MCF 10A (cell line): ENCODE data around the gene IL17RC. TPM values are rescaled to one million over a fixed set of nuclear protein-coding genes. Genes with fewer than 3 reads are reported as not detected.

Experiments
- BruUV-seq: library from RNA; stranded (reverse); fragments of 400-500 nt; replicated peaks from 2 replicates; lab custom pipeline; 2021; lab: Mats Ljungman, UMichigan
- CTCF ChIA-PET: fragments of 300-600 bp; sonication (Branson Sonifier 250); formaldehyde crosslinking; extraction: SDS; loops from one replicate; lab custom pipeline; 2021; ENCODE audit warnings: antibody characterized with exemption, inconsistent platforms; lab: Yijun Ruan, JAX
- POLR2A ChIA-PET: fragments of 300-600, 350-650 bp; sonication (Branson Sonifier 250); formaldehyde crosslinking; extraction: SDS; loops from one replicate; lab custom pipeline; 2020; ENCODE audit warnings: antibody characterized with exemption, inconsistent platforms; lab: Yijun Ruan, JAX
- DNase-seq: peaks from one replicate; pipeline ENCODE4 v3.0.0-alpha.2; 2018; ENCODE audit not compliant: unreplicated experiment
- H3K27ac Mint-ChIP-seq: one replicate; pipeline ENCODE4 v1.8.0; 2022; ENCODE audit warnings: mild to moderate bottlenecking, low read depth, mixed read lengths; ENCODE audit not compliant: unreplicated experiment
- H3K27me3 Mint-ChIP-seq: one replicate; pipeline ENCODE4 v1.8.0; 2022; ENCODE audit warnings: mixed read lengths; ENCODE audit not compliant: insufficient read depth, unreplicated experiment
- H3K36me3 Mint-ChIP-seq: one replicate; pipeline ENCODE4 v1.8.0; 2022; ENCODE audit warnings: mild to moderate bottlenecking, moderate library complexity, mixed read lengths; ENCODE audit not compliant: insufficient read depth, unreplicated experiment
- H3K4me1 Mint-ChIP-seq: one replicate; pipeline ENCODE4 v1.8.0; 2022; ENCODE audit warnings: mixed read lengths; ENCODE audit not compliant: insufficient read depth, unreplicated experiment
- H3K4me3 Mint-ChIP-seq: one replicate; pipeline ENCODE4 v1.8.0; 2022; ENCODE audit warnings: mild to moderate bottlenecking, moderate library complexity, mixed read lengths; ENCODE audit not compliant: unreplicated experiment
- H3K9me3 Mint-ChIP-seq: one replicate; pipeline ENCODE4 v1.8.0; 2022; ENCODE audit warnings: mixed read lengths; ENCODE audit not compliant: unreplicated experiment
- CTCF ChIP-seq: fragments of 200-600 bp; IDR thresholded peaks from one replicate; pipeline ENCODE4 v1.8.0; 2022; ENCODE audit warnings: antibody characterized with exemption, mild to moderate bottlenecking; ENCODE audit not compliant: unreplicated experiment
- intact Hi-C: fragments of 100-400 bp; cut with micrococcal nuclease; formaldehyde crosslinking; loops from 2 replicates; pipeline ENCODE4 v1.14.1; 2022
- total RNA-seq: library from RNA; stranded (reverse); gene quantifications from 2 replicates; pipeline ENCODE4 v1.2.3, GENCODE V29; 2022

The IL17RC gene
- total RNA-seq, 1 experiment from 2014 or later, result 25.7 TPM

- ChIA-PET POLR2A (interaction anchor here (0.7 to 8.4 kb wide), 5 partner anchors 13 to 65 kb away, joined by 3 to 98 read pairs (median 49); partner anchors contain the start of genes CRELD1 and IL17RE), CTCF (interaction anchor here (0.6 to 0.7 kb wide), 2 partner anchors 69 to 221 kb away, joined by 3 read pairs; no protein-coding TSS in a partner anchor)
- no TSS peak for BruUV-seq
- no peak for TF ChIP-seq CTCF
- intact Hi-C loops, result no loop called here
- H3K27me3 Mint-ChIP-seq, result no peaks in the 10 kb centered on the region
- H3K27ac Mint-ChIP-seq, result no peak overlapping the region
- H3K4me1 Mint-ChIP-seq, result peaks cover 21% of the 10 kb centered on the region
- peaks cover 4% of the 10 kb centered on the region for H3K36me3 Mint-ChIP-seq
- no peak for DNase-seq
- no peaks in the 10 kb centered on the region for H3K9me3 Mint-ChIP-seq
- no peak overlapping the region for H3K4me3 Mint-ChIP-seq
Observed at GRCh38 chr3:9915254-9916141, 1.4 kb upstream of the IL17RC start.

GRCh38 chr3:9916346-9916733 is 558 bp upstream of the IL17RC start:
- no peaks in the 10 kb centered on the region for H3K9me3 Mint-ChIP-seq
- BruUV-seq, result TSS peak; percentile 34
- DNase-seq, result no peak
- peak overlapping the region; percentile 76 for H3K4me3 Mint-ChIP-seq
- ChIA-PET CTCF (interaction anchor here (1.0 to 1.6 kb wide), 4 partner anchors 15 to 65 kb away, joined by 3 to 7 read pairs (median 5); partner anchors contain the start of gene CRELD1), POLR2A (interaction anchor here (0.7 to 8.4 kb wide), 17 partner anchors 8 to 123 kb away, joined by 3 to 98 read pairs (median 5); partner anchors contain the start of genes ARPC4, CRELD1, IL17RE and PRRT3)
- no peaks in the 10 kb centered on the region for H3K27me3 Mint-ChIP-seq
- peaks cover 21% of the 10 kb centered on the region for H3K4me1 Mint-ChIP-seq
- intact Hi-C loops, result no loop called here
- H3K27ac Mint-ChIP-seq, result peak overlapping the region; percentile 90
- no peak for TF ChIP-seq CTCF
- H3K36me3 Mint-ChIP-seq, result peaks cover 4% of the 10 kb centered on the region

GRCh38 chr3:9917820-9918219 is 922 bp downstream of the IL17RC start:
- H3K36me3 Mint-ChIP-seq, result peaks cover 10% of the 10 kb centered on the region
- no peaks in the 10 kb centered on the region for H3K9me3 Mint-ChIP-seq
- H3K27ac Mint-ChIP-seq, result peak overlapping the region; percentile 90
- H3K27me3 Mint-ChIP-seq, result no peaks in the 10 kb centered on the region
- intact Hi-C loops, result loop anchor here (1.0 kb wide), 1 partner anchor 70 kb away; no protein-coding TSS in a partner anchor
- H3K4me1 Mint-ChIP-seq, result peaks cover 12% of the 10 kb centered on the region
- H3K4me3 Mint-ChIP-seq, result peak overlapping the region; percentile 76
- POLR2A ChIA-PET, result interaction anchor here (1.1 to 8.4 kb wide), 6 partner anchors 10 to 68 kb away, joined by 3 to 98 read pairs (median 24); partner anchors contain the start of genes CRELD1 and IL17RE
- no TSS peak for BruUV-seq
- CTCF ChIA-PET, result interaction anchor here (0.6 to 1.6 kb wide), 5 partner anchors 13 to 236 kb away, joined by 3 to 7 read pairs (median 3); partner anchors contain the start of gene IL17RE
- DNase-seq, result no peak
- TF ChIP-seq CTCF, result no peak
